Measurements from ENCODE around the gene ZNF516. TPM values are rescaled to one million over a fixed set of nuclear protein-coding genes. Genes with fewer than 3 reads are reported as not detected.

ZNF516 gene
- total and polyA plus RNA-seq, 2 of the 13 experiments (the other 11 are each of a cell fraction or from before 2014, with no cell fraction given), result 16.6 to 18.7 TPM

DNA sequence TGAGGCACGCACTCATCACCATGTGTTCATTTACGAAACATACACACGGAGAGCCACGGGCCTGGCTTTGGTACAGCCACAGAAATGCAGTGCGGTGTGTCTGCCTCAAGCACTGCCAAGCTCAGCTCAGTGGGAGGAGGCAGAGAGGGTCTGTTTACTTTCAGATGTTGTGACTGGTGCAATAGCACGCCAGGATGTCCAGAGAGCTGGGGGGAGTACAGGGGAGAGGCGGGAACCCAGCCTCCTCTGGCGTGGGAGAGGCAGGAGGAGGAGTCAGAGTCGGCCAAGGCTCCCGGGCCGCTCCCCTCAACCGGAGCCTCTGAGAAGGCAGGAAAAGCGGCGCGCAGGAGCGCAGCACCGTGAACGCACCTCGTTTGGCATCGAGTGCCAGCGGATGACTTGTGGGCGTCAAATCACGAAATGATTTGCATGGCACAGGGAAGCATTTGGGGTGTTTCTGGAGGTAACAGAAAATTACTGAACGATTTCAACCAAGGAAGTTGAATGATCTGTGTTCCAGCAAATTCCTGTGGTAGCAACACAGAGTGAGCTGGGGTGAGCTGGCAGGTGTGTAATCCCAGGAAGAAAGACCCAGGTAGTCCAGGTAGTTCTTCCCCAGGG, 143.0 kb downstream of the ZNF516 start (continued):
- no peak for TF ChIP-seq PBX3 (CRISPR knock-in tag; IDR thresholded peaks at IDR 0.05; ENCODE audit: borderline replicate concordance)
- TF ChIP-seq ETV5 (CRISPR knock-in tag; IDR thresholded peaks at IDR 0.05; ENCODE audit: borderline replicate concordance), result peak; percentile 26; the same call in 1 of the 2 replicates
- TF ChIP-seq ZNF12 (CRISPR knock-in tag; IDR thresholded peaks at IDR 0.05), result no peak
- TF ChIP-seq PCBP2 (optimal IDR thresholded peaks at IDR 0.05; ENCODE audit: low read depth, low read length, poor library complexity, severe bottlenecking), result no peak
- TF ChIP-seq KLF16 (CRISPR knock-in tag; IDR thresholded peaks at IDR 0.05), result peak in 1 of 2 experiments; percentile 63; a peak in 1 of 4 replicates
- TF ChIP-seq, protein P1, sequence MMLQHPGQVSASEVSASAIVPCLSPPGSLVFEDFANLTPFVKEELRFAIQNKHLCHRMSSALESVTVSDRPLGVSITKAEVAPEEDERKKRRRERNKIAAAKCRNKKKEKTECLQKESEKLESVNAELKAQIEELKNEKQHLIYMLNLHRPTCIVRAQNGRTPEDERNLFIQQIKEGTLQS (CRISPR knock-in tag; IDR thresholded peaks at IDR 0.05), result no peak
- TF ChIP-seq AHR (CRISPR knock-in tag; IDR thresholded peaks at IDR 0.05), result peak; percentile 69; the same call in 1 of the 2 replicates
- TF ChIP-seq ZBTB14 (CRISPR knock-in tag; IDR thresholded peaks at IDR 0.05), result no peak
- TF ChIP-seq ZNF614 (CRISPR knock-in tag; IDR thresholded peaks at IDR 0.05; ENCODE audit: borderline replicate concordance), result peak; percentile 30; the same call in 1 of the 2 replicates
- TF ChIP-seq RNF219 (CRISPR knock-in tag; IDR thresholded peaks at IDR 0.05), result no peak
- no peak for TF ChIP-seq MBNL3 (CRISPR knock-in tag; conservative IDR thresholded peaks at IDR 0.05)
- TF ChIP-seq THAP11 (CRISPR knock-in tag; IDR thresholded peaks at IDR 0.05), result peak; percentile 71
- peak; percentile 25; the same call in 1 of the 2 replicates for TF ChIP-seq HOXA3 (CRISPR knock-in tag; IDR thresholded peaks at IDR 0.05)
- TF ChIP-seq TFAP4 (IDR thresholded peaks at IDR 0.05; ENCODE audit: borderline replicate concordance, low read depth), result 0 out of 2 replicates have a peak, but pooled peaks have one; percentile 10
